Stimulated activated CD8-positive, alpha-beta memory T cell treated with anti-CD3 and anti-CD28 coated beads, Interleukin-7, amount 100 ng/mL, for 24 hours (primary cell): ENCODE data around the gene PLEKHA6.

Source experiments
- DNase-seq: peaks from one replicate; pipeline ENCODE4 v3.0.0-alpha.2; 2020; ENCODE audit warnings: low read depth

The PLEKHA6 gene, protein sequence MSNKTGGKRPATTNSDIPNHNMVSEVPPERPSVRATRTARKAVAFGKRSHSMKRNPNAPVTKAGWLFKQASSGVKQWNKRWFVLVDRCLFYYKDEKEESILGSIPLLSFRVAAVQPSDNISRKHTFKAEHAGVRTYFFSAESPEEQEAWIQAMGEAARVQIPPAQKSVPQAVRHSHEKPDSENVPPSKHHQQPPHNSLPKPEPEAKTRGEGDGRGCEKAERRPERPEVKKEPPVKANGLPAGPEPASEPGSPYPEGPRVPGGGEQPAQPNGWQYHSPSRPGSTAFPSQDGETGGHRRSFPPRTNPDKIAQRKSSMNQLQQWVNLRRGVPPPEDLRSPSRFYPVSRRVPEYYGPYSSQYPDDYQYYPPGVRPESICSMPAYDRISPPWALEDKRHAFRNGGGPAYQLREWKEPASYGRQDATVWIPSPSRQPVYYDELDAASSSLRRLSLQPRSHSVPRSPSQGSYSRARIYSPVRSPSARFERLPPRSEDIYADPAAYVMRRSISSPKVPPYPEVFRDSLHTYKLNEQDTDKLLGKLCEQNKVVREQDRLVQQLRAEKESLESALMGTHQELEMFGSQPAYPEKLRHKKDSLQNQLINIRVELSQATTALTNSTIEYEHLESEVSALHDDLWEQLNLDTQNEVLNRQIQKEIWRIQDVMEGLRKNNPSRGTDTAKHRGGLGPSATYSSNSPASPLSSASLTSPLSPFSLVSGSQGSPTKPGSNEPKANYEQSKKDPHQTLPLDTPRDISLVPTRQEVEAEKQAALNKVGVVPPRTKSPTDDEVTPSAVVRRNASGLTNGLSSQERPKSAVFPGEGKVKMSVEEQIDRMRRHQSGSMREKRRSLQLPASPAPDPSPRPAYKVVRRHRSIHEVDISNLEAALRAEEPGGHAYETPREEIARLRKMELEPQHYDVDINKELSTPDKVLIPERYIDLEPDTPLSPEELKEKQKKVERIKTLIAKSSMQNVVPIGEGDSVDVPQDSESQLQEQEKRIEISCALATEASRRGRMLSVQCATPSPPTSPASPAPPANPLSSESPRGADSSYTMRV

DNA sequence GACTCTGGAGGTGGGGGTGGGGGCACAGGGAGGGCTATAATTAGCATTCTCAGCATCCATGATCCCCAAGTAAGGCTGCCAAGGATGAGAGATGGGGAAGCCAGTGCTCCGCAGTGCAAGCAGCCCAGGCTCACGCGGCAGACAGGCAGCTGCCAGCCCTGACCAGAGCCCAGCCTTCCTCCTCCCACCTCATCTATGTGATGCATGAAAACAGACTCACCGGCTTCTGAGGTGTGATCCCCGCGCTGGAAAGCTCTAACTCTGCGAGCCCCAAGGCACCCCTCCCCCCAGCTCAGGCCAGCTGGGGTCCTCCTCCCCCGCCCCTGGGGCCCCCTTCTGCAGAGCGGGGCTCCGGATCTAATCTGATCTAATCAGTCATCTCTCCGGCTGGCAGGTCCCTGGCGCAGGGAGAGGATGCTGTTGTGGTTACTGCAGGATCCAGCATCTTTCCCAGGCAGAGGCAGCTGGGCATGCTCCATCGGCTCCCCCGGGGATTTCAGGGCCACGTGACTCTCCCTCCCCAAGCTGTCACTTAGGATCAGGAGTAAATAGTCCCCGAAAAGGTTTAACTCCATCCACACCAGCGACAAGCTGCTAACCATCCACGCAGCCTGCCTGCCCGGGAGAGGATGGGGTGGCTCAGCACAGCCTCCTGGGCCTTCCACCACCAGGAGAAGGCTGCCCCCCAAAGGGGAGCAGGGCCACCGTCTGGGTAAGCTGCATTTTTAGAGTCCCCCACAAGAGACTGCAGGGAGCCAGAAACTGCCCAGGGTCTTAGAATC, at the start of gene PLEKHA6:
TSS of gene PLEKHA6 (minus strand) at position 456 of the 782 bp plus-strand sequence. CDS start 86,202 bp downstream, outside the sequence.
- no peak for DNase-seq

DNA sequence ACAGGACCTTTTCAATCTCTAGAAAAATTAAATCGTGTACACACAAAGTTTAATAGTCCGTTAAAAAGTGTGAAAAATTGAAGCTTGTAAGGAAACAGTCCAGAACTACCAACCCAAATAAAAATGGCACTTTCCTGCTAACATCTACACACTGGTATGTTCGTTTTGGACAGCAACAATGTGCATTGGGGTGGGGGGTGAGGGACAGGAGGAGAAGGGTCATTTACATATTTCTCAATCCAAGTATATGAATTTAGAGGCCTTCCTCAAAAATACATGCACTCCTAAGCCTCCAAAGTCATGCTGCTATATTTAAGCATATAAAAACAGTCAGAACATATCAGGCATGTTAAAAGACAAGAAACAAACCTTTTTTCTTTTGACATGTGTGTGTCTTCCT, 49.4 kb upstream of the PLEKHA6 start:
- no peak for DNase-seq

DNA sequence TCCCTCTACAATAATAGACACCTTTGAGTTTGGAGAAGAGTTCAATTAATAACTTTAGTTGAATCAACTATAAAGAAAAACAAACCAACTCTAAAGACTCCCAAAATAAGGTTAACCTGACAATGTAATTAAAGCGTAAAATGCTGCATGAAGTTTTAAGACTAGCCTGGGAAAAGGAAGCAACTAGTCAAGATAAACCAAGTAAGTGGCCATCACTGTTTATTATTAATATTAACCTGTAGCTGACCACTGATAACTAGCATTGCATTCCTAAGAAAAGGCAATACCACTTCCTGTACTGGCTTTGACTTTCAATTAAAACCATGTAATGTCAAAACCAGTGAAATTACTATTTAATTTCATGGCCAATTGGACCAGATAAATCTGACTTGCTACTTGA, 48.9 kb upstream of the PLEKHA6 start:
- DNase-seq: no peak

DNA sequence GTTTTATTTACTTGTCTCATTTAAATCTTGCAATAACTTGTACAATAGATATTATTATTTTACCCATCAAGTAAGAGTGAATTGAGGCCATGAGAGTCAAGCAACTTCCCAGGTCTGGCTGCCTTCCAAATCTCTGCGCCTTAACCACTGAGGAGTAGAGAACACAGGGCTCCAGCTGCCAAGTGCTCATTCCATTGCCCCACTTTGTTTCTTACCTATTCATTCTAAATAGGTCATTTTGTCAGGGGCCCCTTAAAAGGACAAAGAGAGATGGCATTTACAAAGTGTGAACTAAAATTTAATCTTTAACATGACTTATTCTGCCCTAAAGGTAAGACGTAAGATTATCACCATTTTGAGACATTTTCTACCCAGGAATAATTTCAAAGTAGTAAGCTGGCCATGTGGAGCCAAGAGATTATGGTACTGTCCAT, 48.4 kb upstream of the PLEKHA6 start:
- no peak for DNase-seq

DNA sequence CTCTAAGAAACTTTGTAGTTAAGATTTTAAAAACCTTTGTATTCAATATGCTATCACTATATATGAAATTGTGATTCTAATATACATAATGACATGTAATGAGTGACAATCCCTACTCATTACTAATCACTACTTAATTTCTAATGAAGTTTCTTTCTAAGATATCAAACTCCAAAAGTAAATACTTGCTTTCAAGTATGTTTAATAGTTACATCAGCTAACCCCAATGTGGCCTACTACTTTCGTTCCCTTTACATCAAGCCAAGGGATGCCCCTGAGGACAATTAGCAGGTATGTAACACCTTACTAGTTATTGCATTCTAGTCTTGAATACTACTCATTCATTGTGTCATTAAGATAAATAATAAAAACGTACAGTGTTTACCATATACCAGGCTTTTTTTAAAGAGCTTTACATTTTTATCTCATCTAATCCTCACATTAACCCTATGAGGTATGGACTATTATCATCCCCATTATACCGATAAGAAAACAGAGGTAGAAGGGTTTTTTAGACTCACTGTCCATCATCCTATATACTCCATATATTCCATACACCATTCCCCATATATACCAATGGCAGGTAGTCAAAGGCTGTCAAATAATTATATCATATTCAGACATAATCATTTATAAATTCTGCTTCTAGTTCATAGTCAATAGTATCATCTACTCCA, 47.7 kb upstream of the PLEKHA6 start:
- no peak for DNase-seq

DNA sequence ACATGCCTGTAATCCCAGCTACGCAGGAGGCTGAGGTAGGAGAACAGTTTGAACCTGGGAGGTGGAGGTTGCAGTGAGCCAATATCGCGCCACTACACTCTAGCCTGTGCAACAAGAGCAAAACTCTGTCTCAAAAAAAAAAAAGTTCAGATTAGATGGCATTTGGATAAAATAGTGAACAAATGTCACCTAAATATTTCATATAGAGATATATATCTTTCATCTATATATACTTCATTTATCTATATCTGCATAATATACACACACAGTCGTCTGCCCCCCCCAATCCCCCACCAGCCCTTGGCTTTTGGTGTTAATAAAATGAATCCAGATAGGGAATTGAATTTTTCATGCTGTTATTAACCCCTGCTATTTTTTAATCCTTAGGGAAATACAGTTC, 46.9 kb upstream of the PLEKHA6 start:
- DNase-seq: no peak

DNA sequence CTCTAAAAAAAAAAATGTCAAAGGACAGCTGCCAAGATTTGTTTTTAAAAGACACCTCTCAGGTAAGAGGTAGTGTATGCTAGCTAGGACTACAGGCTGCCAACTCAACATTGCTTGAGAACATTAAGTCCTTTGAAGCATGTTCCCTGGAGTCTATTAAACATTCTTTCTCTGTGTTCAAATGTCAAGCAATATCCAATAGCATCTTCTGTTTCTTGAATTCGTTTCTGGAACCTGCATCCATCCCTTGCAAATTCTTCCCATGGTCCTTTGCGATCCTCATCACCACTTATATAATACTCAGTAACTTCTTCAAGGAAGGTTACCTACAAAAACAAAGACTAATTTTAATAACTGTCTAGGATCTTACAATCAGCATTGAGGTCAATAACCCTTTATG, 46.3 kb upstream of the PLEKHA6 start:
- no peak for DNase-seq

DNA sequence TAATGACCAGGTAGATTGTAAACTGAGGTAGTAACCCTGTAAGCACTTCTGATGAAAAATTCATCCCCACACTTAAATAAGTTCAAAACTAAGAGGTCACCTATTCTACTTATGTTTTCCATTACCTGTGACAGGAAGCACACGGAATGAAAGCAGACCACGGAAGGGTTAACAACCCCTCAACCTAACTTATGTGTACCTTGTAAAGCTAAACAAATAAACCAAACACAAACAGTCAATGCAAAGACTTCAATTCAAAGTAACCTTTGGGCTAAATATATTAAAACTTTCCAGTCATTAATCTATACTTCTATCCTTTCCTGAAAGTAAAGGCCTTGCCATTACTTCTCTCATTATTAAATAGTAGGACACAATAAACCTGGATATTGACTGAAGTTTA, 44.9 kb upstream of the PLEKHA6 start:
- no peak for DNase-seq

DNA sequence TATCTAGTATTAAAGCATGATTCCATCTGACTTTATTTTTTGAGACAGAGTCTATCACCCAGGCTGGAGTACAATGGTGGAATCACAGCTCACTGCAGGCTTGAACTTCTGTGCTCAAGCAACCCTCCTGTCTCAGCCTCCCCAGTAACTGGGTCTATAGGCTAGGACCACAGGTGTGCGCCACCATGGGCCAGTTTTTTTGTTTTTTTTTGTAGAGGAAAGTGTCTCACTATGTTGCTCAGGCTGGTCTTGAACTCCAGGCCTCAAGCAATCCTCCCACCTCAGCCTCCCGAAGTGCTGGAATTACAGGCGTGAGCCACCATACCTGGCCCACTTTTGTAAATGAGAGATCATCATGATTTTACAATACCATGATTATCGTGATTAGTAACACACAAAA, 42.7 kb upstream of the PLEKHA6 start:
- no peak for DNase-seq

DNA sequence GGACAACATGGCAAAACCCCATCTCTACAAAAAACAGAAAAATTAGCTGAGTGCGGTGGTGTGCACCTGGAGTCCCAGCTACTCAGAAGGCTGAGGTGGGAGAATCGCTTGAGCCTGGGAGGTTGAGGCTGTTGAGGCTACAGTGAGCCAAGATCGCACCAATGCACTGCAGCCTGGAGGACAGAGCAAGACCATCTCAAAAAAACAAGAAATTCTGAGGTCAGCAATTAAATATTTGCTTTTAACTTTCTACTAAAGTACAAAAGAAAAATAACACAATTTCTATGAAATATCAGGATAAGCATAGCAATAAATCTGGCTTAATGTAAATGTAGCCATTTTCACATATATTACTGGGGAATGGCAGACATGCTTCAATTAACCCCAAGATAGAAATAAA, 42.0 kb upstream of the PLEKHA6 start:
- no peak for DNase-seq

DNA sequence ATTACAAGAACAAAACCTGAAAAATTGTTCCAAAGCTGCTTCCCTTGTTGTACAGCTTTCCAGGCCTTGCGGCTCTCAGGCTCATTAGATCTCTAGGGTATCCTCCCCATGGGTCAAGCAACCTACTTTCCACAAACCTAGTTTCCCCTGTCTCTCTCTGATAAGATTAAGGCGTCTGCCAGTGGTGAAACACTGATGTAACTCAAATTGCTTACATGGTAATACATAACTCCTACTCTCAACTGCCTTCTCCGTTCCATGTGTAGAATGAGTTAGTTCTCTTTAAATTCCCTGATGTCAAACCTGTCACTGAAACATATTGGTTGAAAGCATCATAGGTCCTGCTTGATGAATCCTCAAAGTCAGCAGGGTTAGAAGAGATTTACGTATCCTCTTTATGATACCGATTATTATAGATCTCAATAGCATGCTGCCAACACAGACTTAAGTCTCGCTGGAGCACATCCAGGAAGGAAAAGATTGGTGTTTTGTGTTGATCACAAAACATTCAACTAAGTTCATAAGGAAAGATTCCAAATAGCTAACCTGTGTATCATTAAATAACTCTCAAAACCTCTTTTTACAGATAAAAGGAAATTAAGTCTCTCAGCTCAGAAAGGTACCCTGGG, 41.3 kb upstream of the PLEKHA6 start:
- no peak for DNase-seq

DNA sequence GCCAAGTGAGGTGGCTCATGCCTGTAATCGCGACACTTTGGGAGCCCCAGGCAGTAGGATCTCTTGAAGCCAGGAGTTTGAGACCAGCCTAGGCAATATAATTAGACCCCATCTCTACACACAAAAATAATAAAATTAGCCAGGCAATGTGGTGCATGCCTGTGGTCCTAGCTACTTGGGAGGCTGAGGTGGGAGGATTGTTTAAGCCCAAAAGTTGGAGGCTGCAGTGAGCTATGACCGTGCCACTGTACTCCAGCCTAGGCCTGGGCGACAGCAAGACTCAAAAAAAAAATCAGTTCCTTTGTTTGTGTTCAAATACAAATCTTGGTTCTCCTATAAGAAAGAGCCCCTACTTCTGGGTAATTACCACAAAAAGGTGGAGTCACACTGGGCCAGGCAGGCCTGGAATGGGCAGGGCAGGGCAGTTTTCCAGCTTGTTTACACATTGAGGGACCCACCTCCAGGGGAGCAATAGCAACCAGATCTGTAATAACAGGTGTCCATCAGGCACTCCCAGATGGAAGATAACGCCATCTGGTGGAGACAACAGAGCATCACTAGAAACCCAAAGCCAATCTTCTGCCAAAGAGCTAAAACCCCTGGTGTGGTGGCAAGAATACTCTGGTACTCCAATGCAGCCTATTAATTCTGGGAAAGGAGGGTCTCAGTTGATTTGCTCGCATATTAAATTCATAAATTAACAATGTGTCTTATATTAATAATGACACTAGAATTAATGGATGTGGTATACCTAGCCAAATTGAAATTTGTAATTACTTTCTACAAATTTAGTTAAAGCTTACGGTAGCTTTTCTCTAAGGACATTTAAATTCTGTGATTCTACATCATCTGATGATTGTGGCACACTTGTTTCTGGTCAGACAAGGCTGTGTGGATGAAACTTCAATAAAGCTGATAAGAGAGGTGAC, 38.7 kb upstream of the PLEKHA6 start:
- DNase-seq: no peak

DNA sequence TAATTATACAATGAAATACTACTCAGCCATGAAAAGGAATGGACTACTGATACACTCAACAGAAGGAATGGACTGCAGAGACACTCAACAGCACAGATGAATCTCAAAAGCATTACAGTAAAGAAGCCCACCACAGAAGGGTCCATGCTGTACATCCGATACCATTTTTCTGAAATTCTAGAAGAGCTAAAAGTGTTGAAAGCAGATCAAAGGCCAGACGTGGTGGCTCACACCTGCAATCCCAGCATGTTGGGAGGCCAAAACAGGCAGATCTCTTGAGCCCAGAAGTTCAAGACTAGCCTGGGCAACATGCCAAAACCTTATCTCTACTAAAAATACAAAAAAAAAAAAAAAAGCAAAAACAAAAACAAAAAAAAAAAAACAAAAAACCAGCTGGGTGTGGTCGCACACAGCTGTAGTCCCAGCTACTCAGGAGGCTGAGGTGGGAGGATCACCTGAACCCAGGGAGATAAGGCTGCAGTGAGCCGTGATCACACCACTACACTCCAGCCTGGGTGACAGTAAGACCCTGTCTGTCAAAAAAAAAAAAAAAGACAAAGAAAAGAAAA, 36.4 kb upstream of the PLEKHA6 start:
- DNase-seq: no peak

DNA sequence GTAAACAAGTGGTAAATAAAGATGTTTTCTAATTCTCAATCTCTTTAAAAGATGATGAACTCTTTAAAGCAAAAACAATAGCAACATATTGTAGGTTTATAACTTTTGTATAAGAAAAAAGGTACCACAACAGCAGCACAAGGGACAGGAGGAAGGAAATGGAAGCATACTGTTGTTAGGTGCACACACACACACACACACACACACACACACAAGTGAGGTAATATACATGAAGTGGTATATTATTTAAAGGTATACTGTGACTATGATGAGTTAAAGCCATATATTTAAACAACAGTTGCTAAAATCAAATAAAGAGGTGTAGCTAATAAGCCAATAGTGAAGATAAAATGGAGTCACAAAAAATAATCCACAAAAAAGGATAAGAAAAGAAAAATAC, 31.9 kb upstream of the PLEKHA6 start:
- DNase-seq: no peak

DNA sequence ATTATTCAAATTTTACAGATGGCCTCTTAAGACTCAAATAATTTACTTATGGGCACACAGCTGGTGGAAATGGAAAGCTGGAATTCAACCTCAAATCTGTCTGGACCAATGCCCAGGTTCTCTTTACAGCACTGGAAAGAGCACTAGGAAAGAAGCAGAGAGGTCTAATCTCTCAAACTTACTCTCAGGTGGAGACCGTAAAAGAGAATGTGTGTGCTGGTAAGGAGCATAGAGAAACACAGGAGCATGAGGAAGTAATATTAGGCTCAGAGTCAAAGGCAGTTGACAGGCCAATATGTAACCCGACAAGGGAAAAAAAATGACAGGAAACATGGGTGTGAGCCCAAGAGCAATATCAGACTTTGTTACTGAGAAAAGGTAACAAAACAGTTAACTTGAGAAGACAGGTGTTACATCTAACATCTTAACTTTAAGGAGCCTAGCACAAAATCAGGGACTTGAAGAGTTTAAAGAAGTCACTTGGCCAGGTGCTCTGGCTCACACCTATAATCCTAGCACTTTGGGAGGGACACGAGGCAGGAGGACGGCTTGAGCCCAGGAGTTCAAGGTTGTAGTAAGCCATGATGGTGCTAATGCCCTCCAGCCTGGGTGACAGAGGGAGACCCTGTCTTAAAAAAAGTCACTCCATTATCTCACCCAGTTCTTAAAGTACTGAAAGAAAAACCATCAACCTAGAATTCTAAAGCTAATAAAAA, 31.2 kb upstream of the PLEKHA6 start:
- no peak for DNase-seq

DNA sequence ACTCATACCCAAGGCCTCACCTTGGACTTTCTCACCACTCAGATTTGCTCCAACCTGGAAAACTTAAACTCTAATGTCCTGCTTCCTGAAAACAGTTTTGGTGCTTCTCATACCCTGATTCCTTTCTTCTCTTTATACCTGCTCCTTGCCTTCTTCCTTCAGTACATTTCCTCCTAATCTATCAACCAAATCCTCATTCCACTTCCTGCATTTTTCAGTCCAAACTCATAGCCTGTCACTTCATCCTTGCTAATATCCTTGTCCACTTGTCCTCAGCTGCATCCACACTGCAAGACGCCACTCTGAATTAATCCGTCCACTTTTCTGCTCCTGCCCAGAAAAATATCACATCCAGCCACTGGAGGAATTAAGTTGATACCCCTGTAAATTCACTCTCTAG, 26.0 kb upstream of the PLEKHA6 start:
- DNase-seq: no peak

DNA sequence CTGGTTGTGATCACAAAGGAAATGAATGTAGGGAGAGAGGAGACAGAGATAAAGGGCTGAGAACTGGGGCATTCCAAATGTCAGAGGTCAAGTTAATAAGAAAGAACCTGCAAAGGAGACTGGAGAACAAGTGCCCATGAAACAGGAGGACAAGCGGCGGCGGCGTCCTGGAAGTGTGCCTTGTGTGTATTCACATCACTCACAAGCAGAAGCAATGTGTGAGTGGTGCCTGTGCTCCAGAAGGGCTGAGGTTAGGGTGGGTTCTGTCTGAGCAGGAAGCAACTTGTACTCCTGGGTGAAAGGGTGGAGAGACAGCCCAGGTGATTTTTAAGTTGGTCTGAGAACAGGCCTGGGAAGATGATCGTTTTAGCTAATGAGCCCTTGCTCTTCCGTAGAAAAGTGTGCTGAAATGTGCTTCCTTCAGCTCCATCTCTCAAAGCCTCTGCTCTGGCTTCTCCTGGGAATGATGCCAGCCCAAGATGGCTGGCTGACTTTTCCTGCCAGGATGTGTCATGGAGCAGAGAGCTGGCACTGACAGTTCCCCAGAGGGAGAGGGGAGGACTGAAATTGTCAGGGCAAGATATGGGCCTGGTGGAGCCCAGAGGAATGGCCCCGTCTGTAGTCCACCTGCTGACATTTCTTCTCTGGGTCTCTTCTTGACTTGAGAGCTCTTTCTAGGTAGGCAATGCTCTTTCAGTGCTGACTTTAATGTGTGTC, 25.1 kb upstream of the PLEKHA6 start:
- no peak for DNase-seq
